SU-DHL-6 (cell line): ENCODE measurements around the gene CD209.

Experiments used
- H2AFZ ChIP-seq: fragments of 200-600 bp; sonication (generic); 2 replicates; pipeline ENCODE4 v1.6.1; 2014; ENCODE audit warnings: low read depth, mild to moderate bottlenecking, moderate library complexity, mixed read lengths, antibody characterized with exemption, low read length; ENCODE audit not compliant: severe bottlenecking
- H3F3A ChIP-seq: fragments of 200-600 bp; shearing (Covaris generic); 2 replicates; pipeline ENCODE4 v1.6.0; 2016; ENCODE audit warnings: antibody characterized with exemption, mild to moderate bottlenecking; ENCODE audit not compliant: insufficient read depth
- H3K27ac ChIP-seq: fragments of 200-600 bp; sonication (generic); 2 replicates; pipeline ENCODE4 v1.5.1; 2016; ENCODE audit warnings: low read depth, mild to moderate bottlenecking, low read length, moderate library complexity, mixed read lengths
- H3K27me3 ChIP-seq: fragments of 200-600 bp; sonication (generic), shearing (Covaris generic); 2 replicates; pipeline ENCODE4 v1.6.0; 2014; ENCODE audit warnings: mild to moderate bottlenecking, low read length
- H3K36me3 ChIP-seq: fragments of 200-600 bp; sonication (generic); 2 replicates; pipeline ENCODE4 v1.6.1; 2014; ENCODE audit warnings: mild to moderate bottlenecking, low read length, mixed read lengths
- H3K4me2 ChIP-seq: fragments of 300-600, 200-600 bp; shearing (Covaris generic), sonication (generic); 2 replicates; pipeline ENCODE4 v1.6.0; 2014; ENCODE audit warnings: low read length, low read depth, mild to moderate bottlenecking; ENCODE audit not compliant: poor library complexity, severe bottlenecking
- H3K4me3 ChIP-seq: fragments of 200-600 bp; sonication (generic); 2 replicates; pipeline ENCODE4 v1.5.1; 2014; ENCODE audit warnings: antibody characterized with exemption, low read length, mild to moderate bottlenecking, mixed read lengths; ENCODE audit not compliant: insufficient read depth, poor library complexity, severe bottlenecking
- H3K79me2 ChIP-seq: fragments of 200-600 bp; sonication (generic); 2 replicates; pipeline ENCODE4 v1.6.1; 2014; ENCODE audit warnings: mild to moderate bottlenecking, low read length, moderate library complexity; ENCODE audit not compliant: insufficient read depth
- H3K9ac ChIP-seq: fragments of 200-600 bp; sonication (generic); 2 replicates; pipeline ENCODE4 v1.7.0; 2014; ENCODE audit warnings: mild to moderate bottlenecking, low read length
- H3K9me2 ChIP-seq: fragments of 200-600 bp; sonication (generic); replicated peaks from 2 replicates; pipeline ENCODE4 v1.6.1; 2014; ENCODE audit warnings: low read length; ENCODE audit not compliant: insufficient read depth
- H3K9me3 ChIP-seq: fragments of 200-600 bp; sonication (generic); 2 replicates; pipeline ENCODE4 v1.6.1; 2014; ENCODE audit warnings: low read length, mixed read lengths; ENCODE audit not compliant: insufficient read depth
- H4K20me1 ChIP-seq: fragments of 200-600 bp; sonication (generic); 2 replicates; pipeline ENCODE4 v1.6.1; 2014; ENCODE audit warnings: low read depth, mild to moderate bottlenecking, antibody characterized with exemption, low read length, moderate library complexity, mixed read lengths
- EZH2phosphoT487 ChIP-seq: fragments of 200-600 bp; sonication (generic), shearing (Covaris generic); conservative IDR thresholded peaks from 2 replicates; pipeline ENCODE4 v1.6.1; 2018; ENCODE audit warnings: mild to moderate bottlenecking, antibody characterized with exemption, low read length, moderate library complexity, mixed read lengths
- TF ChIP-seq, protein P1 (sequence below): fragments of 200-600 bp; sonication (generic); IDR thresholded peaks from one replicate; pipeline ENCODE4 v1.5.1; 2017; ENCODE audit warnings: antibody characterized with exemption, mild to moderate bottlenecking, low read length, moderate library complexity; ENCODE audit not compliant: insufficient read depth, poor library complexity, severe bottlenecking

CD209 gene

DNA sequence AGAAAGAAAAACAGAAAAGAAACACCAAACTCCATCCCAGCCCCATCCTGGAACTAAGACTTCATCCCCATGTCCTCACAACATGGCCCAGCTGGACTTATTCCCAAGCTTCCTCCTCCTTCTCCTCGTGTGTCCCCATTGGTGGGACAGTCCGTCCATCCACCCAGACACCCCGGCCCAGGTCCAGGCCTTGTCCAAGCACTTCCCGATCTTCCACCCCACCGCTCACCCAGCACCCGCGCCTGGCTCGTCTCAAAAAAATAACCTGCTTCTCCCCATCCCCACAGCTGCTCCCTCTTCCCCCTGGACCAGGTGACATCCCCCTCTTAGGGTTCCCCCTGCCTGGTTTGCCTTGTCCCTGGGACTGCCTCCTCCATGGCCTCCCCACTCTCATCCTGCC is 44.0 kb downstream of the CD209 start:
- TF ChIP-seq, protein P1, sequence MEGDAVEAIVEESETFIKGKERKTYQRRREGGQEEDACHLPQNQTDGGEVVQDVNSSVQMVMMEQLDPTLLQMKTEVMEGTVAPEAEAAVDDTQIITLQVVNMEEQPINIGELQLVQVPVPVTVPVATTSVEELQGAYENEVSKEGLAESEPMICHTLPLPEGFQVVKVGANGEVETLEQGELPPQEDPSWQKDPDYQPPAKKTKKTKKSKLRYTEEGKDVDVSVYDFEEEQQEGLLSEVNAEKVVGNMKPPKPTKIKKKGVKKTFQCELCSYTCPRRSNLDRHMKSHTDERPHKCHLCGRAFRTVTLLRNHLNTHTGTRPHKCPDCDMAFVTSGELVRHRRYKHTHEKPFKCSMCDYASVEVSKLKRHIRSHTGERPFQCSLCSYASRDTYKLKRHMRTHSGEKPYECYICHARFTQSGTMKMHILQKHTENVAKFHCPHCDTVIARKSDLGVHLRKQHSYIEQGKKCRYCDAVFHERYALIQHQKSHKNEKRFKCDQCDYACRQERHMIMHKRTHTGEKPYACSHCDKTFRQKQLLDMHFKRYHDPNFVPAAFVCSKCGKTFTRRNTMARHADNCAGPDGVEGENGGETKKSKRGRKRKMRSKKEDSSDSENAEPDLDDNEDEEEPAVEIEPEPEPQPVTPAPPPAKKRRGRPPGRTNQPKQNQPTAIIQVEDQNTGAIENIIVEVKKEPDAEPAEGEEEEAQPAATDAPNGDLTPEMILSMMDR: no peak
- no peak for TF ChIP-seq EZH2phosphoT487
- H2AFZ ChIP-seq: no peak overlapping the region
- H3K4me3 ChIP-seq: no peak overlapping the region
- H4K20me1 ChIP-seq: no peaks in the 10 kb centered on the region
- no peaks in the 10 kb centered on the region for H3K79me2 ChIP-seq
- no peak overlapping the region for H3K9ac ChIP-seq
- H3K36me3 ChIP-seq: no peaks in the 10 kb centered on the region
- H3K27ac ChIP-seq: no peak overlapping the region
- H3K4me2 ChIP-seq: no peak overlapping the region
- H3K27me3 ChIP-seq: no peaks in the 10 kb centered on the region
- H3K9me3 ChIP-seq: no peaks in the 10 kb centered on the region
- H3F3A ChIP-seq: no peaks in the 10 kb centered on the region
- H3K9me2 ChIP-seq: no peaks in the 10 kb centered on the region

DNA sequence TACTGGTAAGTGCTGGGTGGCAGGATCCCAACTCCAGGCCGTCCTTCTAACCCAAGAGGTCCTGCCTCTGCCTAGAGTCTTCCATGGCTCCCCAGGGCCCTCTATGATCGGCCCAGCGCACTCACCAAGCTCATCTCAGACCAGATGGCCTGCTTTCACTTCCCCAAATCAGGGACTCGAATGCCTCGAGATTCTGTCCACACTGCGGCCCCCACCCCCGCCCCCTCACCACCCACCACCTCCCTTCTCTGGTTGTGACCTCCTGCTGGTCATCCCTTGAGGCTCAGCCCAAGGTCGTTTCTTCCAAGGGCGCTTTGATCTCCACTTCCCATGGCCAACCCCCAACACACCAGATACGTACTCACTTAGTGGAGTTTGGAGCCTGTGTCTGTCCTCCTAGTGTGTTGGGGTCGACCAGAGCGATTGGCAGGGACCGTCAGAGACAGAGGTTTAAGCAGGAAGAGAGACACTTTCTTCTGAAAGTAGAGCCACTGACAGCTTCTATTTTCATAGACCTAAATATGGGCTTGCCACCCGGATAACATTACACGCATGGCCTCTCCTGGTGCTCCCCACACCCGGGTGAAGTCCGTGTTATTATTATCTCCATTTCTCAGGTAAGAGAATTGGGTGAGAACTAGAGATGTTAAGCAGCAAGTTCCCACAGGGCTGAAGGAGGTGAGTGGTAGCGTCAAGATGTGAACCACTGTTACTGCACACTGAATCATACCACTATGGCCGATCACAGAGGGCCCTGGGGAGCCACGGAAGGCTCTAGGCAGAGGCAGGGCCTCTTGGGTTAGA is 45.5 kb downstream of the CD209 start, which contains the start of gene FCER2:
FCER2 (minus strand) TSS at position 478 of the 804 bp plus-strand sequence. CDS start 2,371 bp downstream, outside the sequence.
- no peaks in the 10 kb centered on the region for H3F3A ChIP-seq
- H4K20me1 ChIP-seq: no peaks in the 10 kb centered on the region
- H3K9me3 ChIP-seq: no peaks in the 10 kb centered on the region
- no peaks in the 10 kb centered on the region for H3K27me3 ChIP-seq
- no peaks in the 10 kb centered on the region for H3K36me3 ChIP-seq
- no peak within 1 kb of the TSS for H3K27ac ChIP-seq
- H3K4me2 ChIP-seq: no peak within 1 kb of the TSS
- no peak within 1 kb of the TSS for H3K4me3 ChIP-seq
- no peak within 1 kb of the TSS for H2AFZ ChIP-seq
- no peak for TF ChIP-seq EZH2phosphoT487
- TF ChIP-seq, protein P1: no peak
- no peak within 1 kb of the TSS for H3K9ac ChIP-seq
- no peaks in the 10 kb centered on the region for H3K79me2 ChIP-seq
- no peaks in the 10 kb centered on the region for H3K9me2 ChIP-seq

DNA sequence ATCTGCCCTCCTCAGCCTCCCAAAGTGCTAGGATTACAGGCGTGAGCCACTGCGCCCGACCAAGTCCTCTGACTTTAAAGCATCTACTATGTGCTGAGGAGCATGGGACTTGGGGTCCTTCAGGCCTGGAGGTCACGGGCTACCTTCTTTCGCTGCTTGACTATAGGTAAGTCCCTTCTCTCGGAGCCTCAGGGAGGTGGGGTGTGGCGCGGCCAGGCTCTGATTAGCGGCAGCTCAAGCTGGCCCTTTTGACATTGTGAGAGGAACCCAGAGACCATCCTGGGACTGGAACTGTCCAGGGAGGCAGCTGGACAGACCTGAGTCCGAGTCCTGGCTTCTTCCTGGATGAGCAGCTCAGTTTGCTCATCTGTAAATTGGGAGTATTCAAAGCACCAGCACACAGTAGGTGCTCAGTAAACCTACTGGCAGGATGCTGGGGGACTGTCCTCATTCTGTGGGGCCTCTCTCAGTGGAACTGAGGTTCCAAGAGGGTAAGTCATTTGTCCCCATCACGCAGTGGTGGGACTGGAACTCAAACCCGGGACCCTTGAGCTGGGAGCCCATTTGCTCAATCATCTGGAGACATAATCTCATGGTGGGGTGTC is 46.2 kb downstream of the CD209 start:
- TF ChIP-seq, protein P1: no peak
- TF ChIP-seq EZH2phosphoT487: no peak
- no peaks in the 10 kb centered on the region for H3K36me3 ChIP-seq
- H3K9me3 ChIP-seq: no peaks in the 10 kb centered on the region
- H3K4me2 ChIP-seq: no peak overlapping the region
- H4K20me1 ChIP-seq: no peaks in the 10 kb centered on the region
- H2AFZ ChIP-seq: no peak overlapping the region
- H3K9me2 ChIP-seq: no peaks in the 10 kb centered on the region
- no peak overlapping the region for H3K9ac ChIP-seq
- H3K79me2 ChIP-seq: no peaks in the 10 kb centered on the region
- no peak overlapping the region for H3K4me3 ChIP-seq
- no peak overlapping the region for H3K27ac ChIP-seq
- H3K27me3 ChIP-seq: no peaks in the 10 kb centered on the region
- no peaks in the 10 kb centered on the region for H3F3A ChIP-seq
